HUES6 (cell line): Measurements from ENCODE around the gene SEMA7A.

ENCODE experiments used
- H3K27ac ChIP-seq: 2 replicates; pipeline ENCODE4 v1.7.0; 2013; ENCODE audit warnings: low read depth, mild to moderate bottlenecking, low read length, inconsistent platforms
- H3K27me3 ChIP-seq: 2 replicates; pipeline ENCODE4 v1.6.1; 2013; ENCODE audit warnings: low read length; ENCODE audit not compliant: control insufficient read depth, insufficient read depth
- H3K36me3 ChIP-seq: 2 replicates; pipeline ENCODE4 v1.6.1; 2013; ENCODE audit warnings: low read length; ENCODE audit not compliant: control insufficient read depth, insufficient read depth
- H3K4me1 ChIP-seq: 2 replicates; pipeline ENCODE4 v1.6.1; 2013; ENCODE audit warnings: low read length; ENCODE audit not compliant: control insufficient read depth, insufficient read depth
- H3K4me3 ChIP-seq: 2 replicates; pipeline ENCODE4 v1.5.1; 2013; ENCODE audit warnings: low read depth, low read length
- H3K9ac ChIP-seq: one replicate; pipeline ENCODE4 v1.6.1; 2013; ENCODE audit warnings: mild to moderate bottlenecking, low read length
- H3K9me3 ChIP-seq: 2 replicates; pipeline ENCODE4 v1.6.1; 2013; ENCODE audit warnings: low read depth, low read length; ENCODE audit not compliant: control insufficient read depth, insufficient read depth

SEMA7A gene

GRCh38 chr15:74421302-74422245 lies 12.2 kb downstream of the SEMA7A start:
- Histone ChIP-seq H3K27me3 (no peaks in the 10 kb centered on the region), H3K9ac (no peak overlapping the region), H3K4me1 (peaks cover 45% of the 10 kb centered on the region), H3K9me3 (no peaks in the 10 kb centered on the region), H3K27ac (no peak overlapping the region), H3K4me3 (no peak overlapping the region), H3K36me3 (peaks cover 12% of the 10 kb centered on the region)

GRCh38 chr15:74420193-74420905 lies 13.4 kb downstream of the SEMA7A start:
- Histone ChIP-seq H3K4me3 (no peak overlapping the region), H3K36me3 (peaks cover 24% of the 10 kb centered on the region), H3K4me1 (peaks cover 45% of the 10 kb centered on the region), H3K27me3 (no peaks in the 10 kb centered on the region), H3K9me3 (no peaks in the 10 kb centered on the region), H3K9ac (no peak overlapping the region), H3K27ac (no peak overlapping the region)

- Histone ChIP-seq H3K36me3 (peaks cover 34% of the 10 kb centered on the region), H3K4me1 (peaks cover 43% of the 10 kb centered on the region), H3K27me3 (no peaks in the 10 kb centered on the region), H3K27ac (no peak overlapping the region), H3K9me3 (no peaks in the 10 kb centered on the region), H3K4me3 (no peak overlapping the region), H3K9ac (no peak overlapping the region)
These were observed 14.3 kb downstream of the SEMA7A start for GRCh38 chr15:74419432-74419831.

- Histone ChIP-seq H3K27me3 (no peaks in the 10 kb centered on the region), H3K9ac (no peak overlapping the region), H3K4me1 (peaks cover 37% of the 10 kb centered on the region), H3K9me3 (no peaks in the 10 kb centered on the region), H3K4me3 (no peak overlapping the region), H3K27ac (no peak overlapping the region), H3K36me3 (peaks cover 40% of the 10 kb centered on the region)
These were observed 15.0 kb downstream of the SEMA7A start for GRCh38 chr15:74418575-74419338.

GRCh38 chr15:74417670-74418069 lies 16.1 kb downstream of the SEMA7A start:
- H3K27ac ChIP-seq, result no peak overlapping the region
- H3K27me3 ChIP-seq, result no peaks in the 10 kb centered on the region
- no peak overlapping the region for H3K4me3 ChIP-seq
- H3K9ac ChIP-seq, result no peak overlapping the region
- no peaks in the 10 kb centered on the region for H3K9me3 ChIP-seq
- peaks cover 44% of the 10 kb centered on the region for H3K36me3 ChIP-seq
- peaks cover 26% of the 10 kb centered on the region for H3K4me1 ChIP-seq

GRCh38 chr15:74417225-74417624 lies 16.5 kb downstream of the SEMA7A start:
- Histone ChIP-seq H3K4me1 (peaks cover 22% of the 10 kb centered on the region), H3K27me3 (no peaks in the 10 kb centered on the region), H3K4me3 (no peak overlapping the region), H3K9me3 (no peaks in the 10 kb centered on the region), H3K27ac (no peak overlapping the region), H3K36me3 (peaks cover 45% of the 10 kb centered on the region), H3K9ac (no peak overlapping the region)

- Histone ChIP-seq H3K36me3 (peaks cover 55% of the 10 kb centered on the region), H3K4me3 (no peak overlapping the region), H3K9me3 (no peaks in the 10 kb centered on the region), H3K27me3 (no peaks in the 10 kb centered on the region), H3K9ac (no peak overlapping the region), H3K4me1 (peaks cover 12% of the 10 kb centered on the region), H3K27ac (no peak overlapping the region)
These were observed 17.5 kb downstream of the SEMA7A start for GRCh38 chr15:74415966-74416916.

- no peak overlapping the region for H3K27ac ChIP-seq
- peaks cover 68% of the 10 kb centered on the region for H3K36me3 ChIP-seq
These were observed 19.0 kb downstream of the SEMA7A start for GRCh38 chr15:74414603-74415338.

GRCh38 chr15:74414081-74414580 lies 19.6 kb downstream of the SEMA7A start:
- Histone ChIP-seq H3K27ac (no peak overlapping the region), H3K27me3 (no peaks in the 10 kb centered on the region), H3K9ac (no peak overlapping the region), H3K4me3 (no peak overlapping the region), H3K36me3 (peaks cover 68% of the 10 kb centered on the region), H3K4me1 (no peaks in the 10 kb centered on the region), H3K9me3 (no peaks in the 10 kb centered on the region)

More at GRCh38 chr15:74414603-74415338, 19.0 kb downstream of the SEMA7A start:
- H3K27me3 ChIP-seq, result no peaks in the 10 kb centered on the region
- no peaks in the 10 kb centered on the region for H3K9me3 ChIP-seq
- H3K4me1 ChIP-seq, result no peaks in the 10 kb centered on the region
- H3K9ac ChIP-seq, result no peak overlapping the region
- H3K4me3 ChIP-seq, result no peak overlapping the region
